Upper lobe of left lung (tissue), 6 donors: ENCODE measurements around the gene PATL1. TPM values are rescaled to one million over a fixed set of nuclear protein-coding genes. Genes with fewer than 3 reads are reported as not detected.

ENCODE experiments used
- ATAC-seq, 2 donors: fragments of 200-7000 bp; cut with Tn5 transposase; one replicate each; pipeline ENCODE4 v1.9.1; 2022; ENCODE audit warnings: mild to moderate bottlenecking in 2 of 2, moderate library complexity in 2 of 2; ENCODE audit not compliant: low FRiP score in 2 of 2
- DNase-seq, 2 donors: peaks; one replicate each; pipeline ENCODE4 v3.0.0-alpha.2; 2019 to 2020
- H3K27ac ChIP-seq, 4 donors: fragments of 200-600 bp; sonication (generic); one replicate each; pipeline ENCODE4 v1.5.1; 2016 to 2019
- H3K27me3 ChIP-seq, 4 donors: fragments of 200-600 bp; sonication (generic); one replicate each; pipeline ENCODE4 v1.5.1; 2017 to 2019
- H3K36me3 ChIP-seq, 4 donors: fragments of 200-600 bp; sonication (generic); one replicate each; pipeline ENCODE4 v1.5.1; 2016 to 2019
- H3K4me1 ChIP-seq, 4 donors: fragments of 200-600 bp; sonication (generic); one replicate each; pipeline ENCODE4 v1.5.1; 2018 to 2019
- H3K4me3 ChIP-seq, 4 donors: fragments of 200-600 bp; sonication (generic); one replicate each; pipeline ENCODE4 v1.5.1; 2017 to 2019; ENCODE audit warnings: mild to moderate bottlenecking in 2 of 4, moderate library complexity in 1 of 4
- H3K9me3 ChIP-seq, 4 donors: fragments of 200-600 bp; sonication (generic); one replicate each; pipeline ENCODE4 v1.5.1; 2018 to 2019
- EP300 ChIP-seq, 4 donors: sonication (generic); formaldehyde crosslinking; IDR thresholded peaks; one replicate each; pipeline ENCODE4 v1.5.1; 2017; ENCODE audit warnings: antibody characterized with exemption in 4 of 4, control low read depth in 2 of 4
- POLR2A ChIP-seq, 4 donors: fragments of 450-650 bp; IDR thresholded peaks; one replicate each; pipeline ENCODE4 v1.5.1; 2016 to 2017; ENCODE audit warnings: antibody characterized with exemption in 4 of 4, mild to moderate bottlenecking in 2 of 4
- POLR2AphosphoS5 ChIP-seq, 2 donors: sonication (generic); formaldehyde crosslinking; IDR thresholded peaks; one replicate each; pipeline ENCODE4 v1.5.1; 2017; ENCODE audit warnings: antibody characterized with exemption in 2 of 2
- WGBS, 2 donors: methylation state at CpG; one replicate each; pipeline ENCODE4 v1.1.5; 2017 to 2018; 5-methylcytosine and 5-hydroxymethylcytosine counted together
- total RNA-seq, 6 donors: library from RNA; depleted of rRNA in 4 of 6; stranded (reverse); fragments of >200 nt in 4 of 6; gene quantifications; one replicate each; pipeline versions ENCODE4 v1.1.0 to v1.2.1, GENCODE V29; 2016 to 2021
- TF ChIP-seq, protein P1 (sequence below), 6 experiments: fragments of 450-650 bp in 4 of 6; fragments of 200-600 bp in 2 of 6; sonication (generic) in 2 of 6; IDR thresholded peaks; one replicate each; pipeline ENCODE4 v1.5.1; 2016 to 2019; ENCODE audit warnings: antibody characterized with exemption in 6 of 6
- donor health status: DM: no; HTN: no; CAD: no; lungs with moderate emphysema.
- donor health status: DM: no; HTN: yes; CAD: no; lungs with severe emphysema.

PATL1 gene
- total RNA-seq, 6 donors from 2014 or later = 13.4 to 34.5 (median 23.7) TPM

DNA sequence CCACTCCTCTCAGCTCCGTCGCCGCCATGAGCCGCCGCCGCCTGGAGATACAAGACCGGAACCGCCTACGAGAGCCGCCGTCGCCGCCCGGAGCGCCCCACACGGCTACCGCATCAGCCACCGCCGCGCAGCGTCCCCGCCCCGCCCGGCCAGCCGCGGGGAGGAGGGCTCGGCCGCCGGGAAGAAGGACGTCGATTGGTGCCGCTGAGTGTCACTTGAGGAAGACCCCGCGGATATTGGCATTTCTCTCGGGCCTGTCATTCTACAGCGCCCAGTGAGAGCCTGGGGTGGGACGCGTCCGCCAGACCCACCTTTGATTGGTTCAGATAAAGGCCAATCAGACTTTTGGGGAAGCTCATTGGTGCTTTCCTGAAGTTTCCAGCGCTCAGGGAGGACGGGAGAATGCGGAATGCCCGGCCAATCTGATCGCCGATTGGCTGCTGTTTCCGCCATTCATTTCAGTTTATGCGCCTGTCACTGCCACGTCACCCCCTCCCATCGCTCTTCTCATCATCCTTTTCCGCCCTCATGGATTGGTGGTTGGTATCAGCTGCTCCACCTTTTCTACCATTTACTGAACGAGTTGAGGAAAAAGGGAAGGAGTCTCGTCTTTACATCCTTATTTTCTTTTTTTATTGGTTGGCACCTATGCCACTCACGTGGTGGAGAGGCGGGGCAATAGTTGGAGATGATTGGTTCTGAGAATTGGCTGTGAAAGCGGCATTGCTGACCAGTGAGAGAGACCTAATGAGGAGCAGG is 53.0 kb downstream of the PATL1 start, which contains the start of gene OSBP:
OSBP (minus strand) TSS at position 138 of the 759 bp plus-strand sequence; CDS start at position 28, 110 bp downstream.
- TF ChIP-seq, protein P1, sequence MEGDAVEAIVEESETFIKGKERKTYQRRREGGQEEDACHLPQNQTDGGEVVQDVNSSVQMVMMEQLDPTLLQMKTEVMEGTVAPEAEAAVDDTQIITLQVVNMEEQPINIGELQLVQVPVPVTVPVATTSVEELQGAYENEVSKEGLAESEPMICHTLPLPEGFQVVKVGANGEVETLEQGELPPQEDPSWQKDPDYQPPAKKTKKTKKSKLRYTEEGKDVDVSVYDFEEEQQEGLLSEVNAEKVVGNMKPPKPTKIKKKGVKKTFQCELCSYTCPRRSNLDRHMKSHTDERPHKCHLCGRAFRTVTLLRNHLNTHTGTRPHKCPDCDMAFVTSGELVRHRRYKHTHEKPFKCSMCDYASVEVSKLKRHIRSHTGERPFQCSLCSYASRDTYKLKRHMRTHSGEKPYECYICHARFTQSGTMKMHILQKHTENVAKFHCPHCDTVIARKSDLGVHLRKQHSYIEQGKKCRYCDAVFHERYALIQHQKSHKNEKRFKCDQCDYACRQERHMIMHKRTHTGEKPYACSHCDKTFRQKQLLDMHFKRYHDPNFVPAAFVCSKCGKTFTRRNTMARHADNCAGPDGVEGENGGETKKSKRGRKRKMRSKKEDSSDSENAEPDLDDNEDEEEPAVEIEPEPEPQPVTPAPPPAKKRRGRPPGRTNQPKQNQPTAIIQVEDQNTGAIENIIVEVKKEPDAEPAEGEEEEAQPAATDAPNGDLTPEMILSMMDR (IDR thresholded peaks at IDR 0.05) = peak in 2 of 6 experiments; percentile 4
- TF ChIP-seq POLR2A (IDR thresholded peaks at IDR 0.05) (peak in 3 of 4 donors; percentile 59 to 92 (median 91)), EP300 (IDR thresholded peaks at IDR 0.05) (no peak), POLR2AphosphoS5 (IDR thresholded peaks at IDR 0.05) (peak; percentile 59 to 83)
- no peaks in the 10 kb centered on the region for H3K9me3 ChIP-seq

DNA sequence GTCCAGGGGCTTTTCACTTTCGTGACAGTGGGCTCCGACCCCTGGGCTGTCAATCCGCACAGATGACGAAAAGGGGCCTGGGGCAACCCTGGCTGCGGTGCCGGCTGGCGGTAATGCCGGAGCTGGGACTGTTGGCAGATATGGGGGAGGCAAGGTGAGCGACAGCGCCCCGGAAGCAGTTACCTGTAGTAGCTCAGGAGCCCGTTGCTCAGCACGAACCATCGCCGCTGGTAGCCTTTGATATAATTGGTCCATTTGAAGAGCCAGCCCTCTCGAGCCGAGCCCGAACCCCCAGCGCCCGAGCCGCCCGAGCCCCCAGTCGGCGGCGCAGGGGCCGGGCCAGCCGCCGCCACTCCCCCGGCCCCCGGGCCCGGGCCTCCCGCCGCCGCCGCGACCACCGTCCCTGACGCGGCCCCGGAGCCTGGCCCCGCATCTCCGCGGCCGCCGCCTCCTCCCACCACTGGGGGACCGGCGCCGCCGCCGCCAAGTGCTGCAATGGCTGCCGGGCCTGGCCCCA is 53.7 kb downstream of the PATL1 start:
- Histone ChIP-seq H3K4me1 (peaks cover 30 to 45% (median 41%) of the 10 kb centered on the region in 4 donors), H3K27me3 (no peaks in the 10 kb centered on the region), H3K4me3 (peak overlapping the region; percentile 81 to 91 (median 86)), H3K9me3 (no peaks in the 10 kb centered on the region), H3K36me3 (peaks cover 1 to 5% (median 3%) of the 10 kb centered on the region in 4 donors), H3K27ac (peak overlapping the region; percentile 91 to 97 (median 92))
- ATAC-seq (no peak), DNase-seq (peak in 1 of 2 donors; percentile 84)
- TF ChIP-seq, protein P1 (IDR thresholded peaks at IDR 0.05) = peak in 4 of 6 experiments; percentile 18 to 73 (median 58)
- TF ChIP-seq POLR2A (IDR thresholded peaks at IDR 0.05) = no peak
- 0% methylated on average over 1 to 15 of the region's 51 CpGs for WGBS, 2 donors

More for the DNA sequence above, 53.0 kb downstream of the PATL1 start, which contains the start of gene OSBP:
- Histone ChIP-seq H3K4me1 (peaks cover 30 to 45% (median 41%) of the 10 kb centered on the region in 4 donors), H3K36me3 (no peaks in the 10 kb centered on the region), H3K4me3 (peak within 1 kb of the TSS; percentile 81 to 91 (median 86)), H3K27me3 (no peaks in the 10 kb centered on the region), H3K27ac (peak within 1 kb of the TSS; percentile 91 to 97 (median 92))
- ATAC-seq (peak; percentile 95 to 99), DNase-seq (peak; percentile 98 to 99)
- 0% methylated on average over 16 to 26 of the region's 55 CpGs for WGBS, 2 donors

DNA sequence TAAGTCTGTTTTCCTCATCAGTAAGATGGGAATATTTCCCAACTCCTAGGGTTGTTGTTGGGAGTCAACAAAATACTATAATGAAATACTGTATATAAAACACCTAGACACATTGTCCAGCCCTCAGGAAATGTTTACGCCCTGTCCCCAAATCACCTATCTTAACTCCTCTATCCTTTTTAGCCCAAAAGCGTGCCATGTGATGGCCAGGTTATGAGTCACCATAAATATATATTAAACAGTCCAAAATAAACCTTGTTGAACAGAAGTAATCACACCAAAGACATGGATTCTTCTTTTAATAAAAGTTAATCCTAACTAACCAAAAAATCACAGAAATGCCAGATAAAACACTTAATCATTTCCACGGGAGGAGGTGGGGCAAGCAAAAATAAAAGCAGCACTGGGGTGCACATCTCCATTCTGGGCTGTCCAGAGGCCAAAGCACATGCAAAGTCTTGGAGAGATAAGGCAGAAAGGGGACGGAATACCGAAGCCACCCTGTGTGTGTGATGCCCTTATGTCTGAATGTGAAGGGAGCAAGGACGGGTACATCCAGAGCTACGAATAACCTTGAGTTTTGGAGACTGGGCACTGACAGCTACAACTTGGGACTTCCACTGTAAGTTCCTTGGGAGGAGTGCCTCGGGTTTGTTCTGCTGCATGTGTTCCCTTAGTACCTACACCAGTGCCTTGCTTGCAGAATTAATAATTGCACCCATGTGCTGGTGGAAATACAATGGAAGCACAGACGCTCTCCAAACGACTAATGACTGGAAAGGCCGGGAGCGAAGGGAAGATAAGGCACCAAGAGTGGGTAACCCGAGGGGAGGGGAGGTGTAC is 54.3 kb downstream of the PATL1 start:
- 16% methylated on average over 13 of the region's 13 CpGs for WGBS, 2 donors
- DNase-seq (no peak), ATAC-seq (no peak)
- peak overlapping the region; percentile 81 to 91 (median 86) for H3K4me3 ChIP-seq
- H3K27me3 ChIP-seq = no peaks in the 10 kb centered on the region
- TF ChIP-seq POLR2A (IDR thresholded peaks at IDR 0.05) (no peak), EP300 (IDR thresholded peaks at IDR 0.05) (no peak), POLR2AphosphoS5 (IDR thresholded peaks at IDR 0.05) (no peak)
- TF ChIP-seq, protein P1 (IDR thresholded peaks at IDR 0.05) = no peak
- peaks cover 30 to 45% (median 41%) of the 10 kb centered on the region in 4 donors for H3K4me1 ChIP-seq
- H3K27ac ChIP-seq = peak overlapping the region; percentile 91 to 97 (median 92)
- H3K9me3 ChIP-seq = no peaks in the 10 kb centered on the region
- H3K36me3 ChIP-seq = peaks cover 8 to 12% (median 9%) of the 10 kb centered on the region in 4 donors

DNA sequence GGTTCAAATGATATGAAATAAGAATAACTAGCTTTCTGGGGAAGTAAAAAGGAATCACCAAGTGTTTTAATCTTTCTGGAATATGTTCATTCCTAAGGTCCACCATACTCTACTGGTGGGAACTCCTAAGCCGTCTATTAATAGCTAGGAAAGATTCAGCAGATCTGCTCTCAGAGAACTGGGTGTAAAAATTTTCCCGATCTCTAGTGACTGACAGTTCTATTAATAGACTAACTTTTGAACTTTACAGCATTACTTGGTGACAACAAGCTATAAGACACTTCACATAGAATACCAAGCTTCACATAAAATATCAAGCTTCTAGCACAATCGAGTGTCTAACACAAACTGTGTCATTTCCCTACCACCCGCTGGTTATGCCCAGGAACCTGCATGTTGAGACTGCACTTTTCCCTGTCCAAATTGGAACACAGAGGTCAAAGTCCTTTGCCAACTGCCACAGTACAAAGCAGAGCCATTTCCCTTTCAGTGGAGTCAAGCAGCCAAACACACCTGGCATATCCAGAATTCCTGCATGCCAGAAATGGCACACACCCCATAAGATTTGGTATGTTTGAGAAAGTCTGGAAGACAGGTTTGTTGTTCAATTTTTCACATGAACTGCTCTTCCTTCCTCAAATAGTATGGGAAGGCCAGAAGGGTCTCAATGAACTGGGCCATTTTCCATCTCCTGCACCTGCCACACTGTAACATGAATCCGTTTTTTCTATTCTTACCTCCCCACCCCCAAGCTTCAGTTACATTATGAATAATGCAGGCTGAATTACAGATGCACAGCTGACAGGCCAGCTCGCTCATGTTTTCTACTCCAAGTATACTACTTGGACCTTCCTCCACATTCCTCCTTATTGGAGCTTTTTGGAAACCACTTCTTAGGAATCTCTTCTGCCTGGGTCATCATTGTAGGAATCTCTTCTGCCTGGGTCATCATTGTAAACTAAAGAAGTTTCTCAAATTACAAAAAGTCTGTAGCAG is 57.0 kb downstream of the PATL1 start:
- Histone ChIP-seq H3K4me1 (peaks cover 30 to 43% (median 40%) of the 10 kb centered on the region in 4 donors), H3K27ac (peak overlapping the region in 1 of 4 donors; percentile 13), H3K36me3 (peaks cover 25 to 38% (median 33%) of the 10 kb centered on the region in 4 donors), H3K27me3 (no peaks in the 10 kb centered on the region), H3K9me3 (no peaks in the 10 kb centered on the region), H3K4me3 (no peak overlapping the region)
- DNase-seq = no peak
- TF ChIP-seq POLR2A (IDR thresholded peaks at IDR 0.05) (no peak), EP300 (IDR thresholded peaks at IDR 0.05) (no peak), POLR2AphosphoS5 (IDR thresholded peaks at IDR 0.05) (no peak)
- TF ChIP-seq, protein P1 (IDR thresholded peaks at IDR 0.05) = no peak
- 62 to 72% methylated on average over 6 of the region's 6 CpGs for WGBS, 2 donors
- no peak for ATAC-seq
